ENCODE measurements around the gene HGS.

DNA sequence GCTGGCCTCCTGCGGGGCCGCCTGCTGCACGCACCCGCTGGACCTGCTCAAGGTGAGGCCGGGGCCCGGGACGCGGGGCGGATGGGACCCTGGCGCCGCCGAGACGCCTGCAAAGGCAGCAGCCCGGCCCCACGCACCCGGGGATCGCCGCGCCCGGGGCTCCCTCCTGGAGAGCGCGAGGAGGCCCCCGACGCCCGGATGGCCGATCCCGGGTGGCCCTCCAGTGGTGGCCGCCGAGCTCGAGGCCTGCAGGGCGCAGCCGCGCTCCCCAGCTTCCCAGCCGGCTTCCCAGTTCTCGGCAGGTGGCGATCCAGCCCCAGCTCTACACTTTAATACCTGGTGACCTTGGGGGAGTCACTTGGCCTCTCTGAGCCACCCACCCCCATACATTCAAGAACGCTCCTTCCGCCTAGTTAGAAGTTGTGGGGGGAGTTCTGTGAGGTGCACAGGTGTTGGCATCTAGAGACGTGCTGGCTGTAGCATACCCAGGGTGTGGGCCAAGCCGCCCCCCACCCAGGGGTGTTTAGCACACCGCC is 28.7 kb downstream of the HGS start:
- peak in 1 of 2 donors; percentile 19 for TF ChIP-seq POLR2A (IDR thresholded peaks at IDR 0.05)
- TF ChIP-seq, protein P1, sequence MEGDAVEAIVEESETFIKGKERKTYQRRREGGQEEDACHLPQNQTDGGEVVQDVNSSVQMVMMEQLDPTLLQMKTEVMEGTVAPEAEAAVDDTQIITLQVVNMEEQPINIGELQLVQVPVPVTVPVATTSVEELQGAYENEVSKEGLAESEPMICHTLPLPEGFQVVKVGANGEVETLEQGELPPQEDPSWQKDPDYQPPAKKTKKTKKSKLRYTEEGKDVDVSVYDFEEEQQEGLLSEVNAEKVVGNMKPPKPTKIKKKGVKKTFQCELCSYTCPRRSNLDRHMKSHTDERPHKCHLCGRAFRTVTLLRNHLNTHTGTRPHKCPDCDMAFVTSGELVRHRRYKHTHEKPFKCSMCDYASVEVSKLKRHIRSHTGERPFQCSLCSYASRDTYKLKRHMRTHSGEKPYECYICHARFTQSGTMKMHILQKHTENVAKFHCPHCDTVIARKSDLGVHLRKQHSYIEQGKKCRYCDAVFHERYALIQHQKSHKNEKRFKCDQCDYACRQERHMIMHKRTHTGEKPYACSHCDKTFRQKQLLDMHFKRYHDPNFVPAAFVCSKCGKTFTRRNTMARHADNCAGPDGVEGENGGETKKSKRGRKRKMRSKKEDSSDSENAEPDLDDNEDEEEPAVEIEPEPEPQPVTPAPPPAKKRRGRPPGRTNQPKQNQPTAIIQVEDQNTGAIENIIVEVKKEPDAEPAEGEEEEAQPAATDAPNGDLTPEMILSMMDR (IDR thresholded peaks at IDR 0.05) = peak in 3 of 6 experiments; percentile 29 to 40 (median 32)

Data from Peyer's patch (tissue), 4 donors.